NCI-H1930 (cell line): ENCODE measurements around the gene RAP2A.

Experiments used
- DNase-seq, 2 experiments: peaks; one replicate each; lab custom pipeline; 2025; lab: John Stamatoyannopoulos, UW

The RAP2A gene

GRCh38 chr13:97433727-97434396 is at the start of gene RAP2A:
Gene RAP2A, plus strand, starts transcription at chr13:97434169. Its CDS starts 302 bp downstream, at chr13:97434471.
- peak; percentile 85 to 94 for DNase-seq

- no peak for DNase-seq
Observed at GRCh38 chr13:97384371-97384770, 49.6 kb upstream of the RAP2A start.

- no peak for DNase-seq
Observed at GRCh38 chr13:97385146-97385545, 48.8 kb upstream of the RAP2A start.

GRCh38 chr13:97385854-97386253 is 48.1 kb upstream of the RAP2A start:
- no peak for DNase-seq

GRCh38 chr13:97386801-97387484 is 47.0 kb upstream of the RAP2A start:
- DNase-seq = no peak

GRCh38 chr13:97387485-97387839 is 46.5 kb upstream of the RAP2A start:
- no peak for DNase-seq

GRCh38 chr13:97387890-97388289 is 46.1 kb upstream of the RAP2A start:
- no peak for DNase-seq

GRCh38 chr13:97388373-97388772 is 45.6 kb upstream of the RAP2A start:
- DNase-seq = no peak

- no peak for DNase-seq
Observed at GRCh38 chr13:97390941-97391600, 42.9 kb upstream of the RAP2A start.

GRCh38 chr13:97392020-97392419 is 41.9 kb upstream of the RAP2A start:
- DNase-seq = no peak

GRCh38 chr13:97394542-97394941 is 39.4 kb upstream of the RAP2A start:
- DNase-seq = no peak

GRCh38 chr13:97395447-97396136 is 38.4 kb upstream of the RAP2A start:
- no peak for DNase-seq

GRCh38 chr13:97397267-97397666 is 36.7 kb upstream of the RAP2A start:
- no peak for DNase-seq

- no peak for DNase-seq
Observed at GRCh38 chr13:97401421-97401820, 32.5 kb upstream of the RAP2A start.

- DNase-seq = no peak
Observed at GRCh38 chr13:97403893-97404750, 29.8 kb upstream of the RAP2A start.

- no peak for DNase-seq
Observed at GRCh38 chr13:97407540-97407939, 26.4 kb upstream of the RAP2A start.

- no peak for DNase-seq
Observed at GRCh38 chr13:97408938-97409337, 25.0 kb upstream of the RAP2A start.

GRCh38 chr13:97411984-97412383 is 22.0 kb upstream of the RAP2A start:
- DNase-seq = no peak

- DNase-seq = peak; percentile 71
Observed at GRCh38 chr13:97413694-97414093, 20.3 kb upstream of the RAP2A start.

GRCh38 chr13:97414392-97414791 is 19.6 kb upstream of the RAP2A start:
- no peak for DNase-seq

- no peak for DNase-seq
Observed at GRCh38 chr13:97417698-97418097, 16.3 kb upstream of the RAP2A start.
